ENCODE data around the gene IL4R.
"Not testable (repeated sequence)": the region's sequence is repeated elsewhere in the genome, so short reads cannot be mapped to it uniquely, and the experiment has no call there.

IL4R gene

GRCh38 chr16:27385398-27385797 is 71.6 kb downstream of the IL4R start:
- DNase-seq, result no peak

- no peak for DNase-seq
Observed at GRCh38 chr16:27386674-27387073, 72.9 kb downstream of the IL4R start.

GRCh38 chr16:27387724-27388123 is 74.0 kb downstream of the IL4R start:
- no peak for DNase-seq

- DNase-seq, result no peak
Observed at GRCh38 chr16:27389272-27389961, 75.6 kb downstream of the IL4R start.

GRCh38 chr16:27390151-27390550 is 76.4 kb downstream of the IL4R start:
- no peak for DNase-seq

GRCh38 chr16:27392671-27393070 is 78.9 kb downstream of the IL4R start:
- DNase-seq, result no peak

GRCh38 chr16:27394516-27394915 is 80.7 kb downstream of the IL4R start:
- DNase-seq, result no peak

GRCh38 chr16:27398341-27398893 is 84.6 kb downstream of the IL4R start:
- DNase-seq, result not testable (repeated sequence)

- peak; percentile 55 for DNase-seq
Observed at GRCh38 chr16:27398894-27399853, 85.4 kb downstream of the IL4R start.

GRCh38 chr16:27399969-27400368 is 86.2 kb downstream of the IL4R start:
- no peak for DNase-seq

GRCh38 chr16:27400751-27401620 is 87.2 kb downstream of the IL4R start:
- DNase-seq, result no peak

GRCh38 chr16:27401768-27402568 is 88.2 kb downstream of the IL4R start, which contains the start of gene IL21R:
TSS of gene IL21R (plus strand) at chr16:27402174. CDS start at chr16:27430072, 27,898 bp downstream.
- DNase-seq, result peak; percentile 92

- DNase-seq, result no peak
Observed at GRCh38 chr16:27402569-27402963, 88.8 kb downstream of the IL4R start.

- DNase-seq, result peak; percentile 61
Observed at GRCh38 chr16:27402964-27403600, 89.3 kb downstream of the IL4R start.

GRCh38 chr16:27403601-27403992 is 89.8 kb downstream of the IL4R start:
- DNase-seq, result no peak

GRCh38 chr16:27404163-27404823 is 90.5 kb downstream of the IL4R start:
- DNase-seq, result no peak

- no peak for DNase-seq
Observed at GRCh38 chr16:27405546-27406451, 92.0 kb downstream of the IL4R start.

- DNase-seq, result no peak
Observed at GRCh38 chr16:27406511-27407128, 92.8 kb downstream of the IL4R start.

- no peak for DNase-seq
Observed at GRCh38 chr16:27407133-27407532, 93.4 kb downstream of the IL4R start.
